Stimulated activated CD8-positive, alpha-beta memory T cell treated with anti-CD3 and anti-CD28 coated beads, Interleukin-12 subunit alpha, Interleukin-12 subunit beta, amount 100 ng/mL, for 24 hours (primary cell): Measurements from ENCODE around the gene OR2B2.
A peak's percentile ranks its signal among the peaks of the same experiment; 100 is the strongest.

Source experiments
- DNase-seq: peaks from one replicate; pipeline ENCODE4 v3.0.0-alpha.2; 2020; ENCODE audit errors: extremely low read depth

OR2B2 gene

GRCh38 chr6:27893836-27894807 is 18.1 kb downstream of the OR2B2 start:
- peak; percentile 52 for DNase-seq

GRCh38 chr6:27893059-27893835 is 18.9 kb downstream of the OR2B2 start:
- DNase-seq: peak; percentile 66

GRCh38 chr6:27892649-27893058 is 19.5 kb downstream of the OR2B2 start:
- DNase-seq: no peak

GRCh38 chr6:27891320-27891875 is 20.8 kb downstream of the OR2B2 start:
- DNase-seq: no peak

- no peak for DNase-seq
Observed at GRCh38 chr6:27890445-27891319, 21.5 kb downstream of the OR2B2 start.

- no peak for DNase-seq
Observed at GRCh38 chr6:27889628-27890444, 22.4 kb downstream of the OR2B2 start.

- no peak for DNase-seq
Observed at GRCh38 chr6:27889275-27889627, 22.9 kb downstream of the OR2B2 start.

GRCh38 chr6:27888566-27888965 is 23.6 kb downstream of the OR2B2 start:
- no peak for DNase-seq

GRCh38 chr6:27886073-27886472 is 26.1 kb downstream of the OR2B2 start:
- no peak for DNase-seq

DNA sequence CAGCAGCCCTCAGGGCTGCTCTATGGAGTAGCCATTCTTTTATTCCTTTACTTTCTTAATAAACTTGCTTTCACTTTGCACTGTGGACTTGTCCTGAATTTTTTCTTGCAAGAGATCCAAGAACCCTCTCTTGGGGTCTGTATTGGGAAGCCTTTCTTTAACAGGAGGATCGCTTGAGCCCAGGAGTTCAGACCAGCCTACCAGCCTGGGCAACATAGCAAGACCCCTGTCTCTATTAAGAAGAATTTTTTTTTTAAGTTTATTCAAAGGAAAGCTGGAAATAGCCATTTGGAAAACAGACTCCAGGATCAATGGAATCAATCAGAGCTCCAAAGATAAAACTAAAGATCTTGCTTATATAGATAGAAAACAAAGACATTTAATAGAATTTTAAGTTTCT is 29.1 kb downstream of the OR2B2 start:
- no peak for DNase-seq

GRCh38 chr6:27882624-27883023 is 29.6 kb downstream of the OR2B2 start:
- no peak for DNase-seq

GRCh38 chr6:27879837-27880236 is 32.4 kb downstream of the OR2B2 start:
- DNase-seq: no peak

GRCh38 chr6:27874016-27874415 is 38.2 kb downstream of the OR2B2 start:
- DNase-seq: no peak

- no peak for DNase-seq
Observed at GRCh38 chr6:27873021-27873940, 38.9 kb downstream of the OR2B2 start.

DNA sequence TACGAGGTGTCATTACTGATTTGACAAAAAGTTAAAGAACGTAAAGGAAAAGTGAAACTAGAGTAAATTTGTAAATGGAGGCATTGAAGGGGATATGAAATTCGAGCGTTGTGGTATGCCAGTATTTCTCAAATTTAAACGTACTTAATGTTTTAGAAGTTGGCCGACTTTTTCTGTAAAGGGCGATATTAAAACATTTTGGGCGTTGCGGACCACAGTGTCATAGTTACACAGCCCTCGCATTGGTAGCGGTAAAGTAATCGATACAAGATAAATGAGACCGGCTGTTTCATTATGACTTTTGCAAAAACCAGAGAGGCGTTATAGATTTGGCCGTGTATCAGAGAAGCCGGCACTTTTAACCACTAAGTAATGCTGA is 39.6 kb downstream of the OR2B2 start:
- DNase-seq: no peak

DNA sequence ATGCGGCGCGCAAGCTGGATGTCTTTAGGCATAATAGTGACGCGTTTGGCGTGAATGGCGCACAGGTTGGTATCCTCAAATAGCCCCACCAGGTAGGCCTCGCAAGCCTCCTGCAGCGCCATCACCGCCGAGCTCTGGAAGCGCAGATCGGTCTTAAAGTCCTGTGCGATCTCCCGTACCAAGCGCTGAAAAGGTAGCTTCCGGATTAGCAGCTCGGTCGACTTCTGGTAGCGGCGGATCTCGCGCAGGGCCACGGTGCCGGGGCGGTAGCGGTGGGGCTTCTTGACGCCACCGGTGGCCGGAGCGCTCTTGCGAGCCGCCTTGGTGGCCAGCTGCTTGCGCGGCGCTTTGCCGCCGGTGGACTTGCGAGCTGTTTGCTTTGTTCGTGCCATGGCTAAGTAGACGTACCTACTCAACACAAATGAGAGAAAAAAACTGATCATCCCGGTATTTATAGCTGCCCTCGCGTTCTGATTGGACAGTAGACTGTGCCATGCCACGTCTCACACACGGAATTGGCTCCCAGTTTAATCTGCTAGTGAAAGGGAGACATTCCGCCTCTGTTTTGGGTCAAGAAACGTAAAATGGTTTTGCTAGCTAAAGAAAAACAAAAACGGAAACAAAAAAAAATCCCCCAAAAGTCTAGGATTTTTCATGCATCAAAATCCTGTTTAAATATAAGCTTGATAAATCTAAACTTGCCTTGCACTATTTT is 40.1 kb downstream of the OR2B2 start:
- DNase-seq: peak; percentile 56

- DNase-seq: no peak
Observed at GRCh38 chr6:27870291-27870870, 41.8 kb downstream of the OR2B2 start.

DNA sequence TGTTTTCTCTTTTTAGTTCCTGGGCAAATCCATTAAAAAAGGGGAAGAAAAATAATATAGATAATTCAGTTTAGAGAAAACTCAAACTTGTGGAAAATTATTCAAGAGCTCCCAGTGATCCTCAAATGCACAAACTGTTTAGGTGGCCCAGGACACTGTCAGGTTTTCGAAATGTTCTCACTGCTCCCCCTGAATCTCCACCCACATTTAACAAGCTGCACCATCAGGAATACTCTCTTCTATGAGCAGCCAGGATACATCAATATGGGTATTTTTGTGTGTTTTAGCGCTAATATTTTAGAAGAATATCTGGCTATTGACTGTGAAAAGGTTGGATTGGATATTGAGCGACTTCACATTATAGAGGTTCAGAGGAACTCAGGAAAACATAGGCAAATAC is 43.9 kb downstream of the OR2B2 start:
- no peak for DNase-seq

DNA sequence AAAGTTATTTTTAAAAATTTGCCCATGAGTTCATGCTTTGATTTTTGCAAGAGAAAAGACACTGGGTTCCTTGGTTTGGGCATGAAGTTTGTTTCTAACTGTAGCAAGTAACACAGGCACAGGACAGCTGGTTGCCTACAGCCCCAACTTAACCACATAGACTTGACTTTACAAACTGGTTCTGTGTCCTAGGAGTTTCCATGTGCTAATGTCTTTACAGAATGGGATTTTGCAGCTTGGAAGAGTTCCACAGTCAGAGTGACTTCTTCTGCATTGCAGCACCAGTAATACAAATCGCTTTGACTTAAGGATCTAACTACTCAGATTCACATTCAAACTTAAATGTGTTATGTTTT is 44.3 kb downstream of the OR2B2 start:
- DNase-seq: no peak
